Liver (tissue), 9 donors: Measurements from ENCODE around the gene GRK1. TPM values are rescaled to one million over a fixed set of nuclear protein-coding genes. Genes with fewer than 3 reads are reported as not detected.

Source experiments
- DNase-seq: peaks from one replicate; pipeline ENCODE4 v3.0.0-alpha.2; 2017; ENCODE audit warnings: low spot score
- H3K27ac ChIP-seq, 2 donors: one replicate each; pipeline ENCODE4 v1.7.0; 2013; ENCODE audit warnings: inconsistent platforms in 2 of 2, low read length in 2 of 2, control low read depth in 1 of 2, low read depth in 1 of 2, mild to moderate bottlenecking in 1 of 2
- H3K27me3 ChIP-seq, 4 donors: one replicate each; pipeline versions ENCODE4 v1.6.1 to v1.7.0; 2013; ENCODE audit warnings: low read length in 3 of 4, inconsistent platforms in 1 of 4, mild to moderate bottlenecking in 1 of 4, moderate library complexity in 1 of 4; ENCODE audit not compliant: control insufficient read depth in 4 of 4, insufficient read depth in 4 of 4
- H3K36me3 ChIP-seq, 4 donors: one replicate each; pipeline versions ENCODE4 v1.6.1 to v1.7.0; 2013; ENCODE audit warnings: low read length in 3 of 4, mild to moderate bottlenecking in 3 of 4, low read depth in 1 of 4, moderate library complexity in 1 of 4; ENCODE audit not compliant: control insufficient read depth in 4 of 4, insufficient read depth in 3 of 4
- H3K4me1 ChIP-seq, 4 donors: one replicate each; pipeline versions ENCODE4 v1.6.1 to v1.7.0; 2013; ENCODE audit warnings: low read length in 3 of 4, mild to moderate bottlenecking in 3 of 4, moderate library complexity in 1 of 4; ENCODE audit not compliant: control insufficient read depth in 4 of 4, insufficient read depth in 4 of 4
- H3K4me3 ChIP-seq, 3 donors: one replicate each; pipeline versions ENCODE4 v1.6.1 to v1.7.0; 2013; ENCODE audit warnings: low read length in 3 of 3, control low read depth in 1 of 3, low read depth in 1 of 3, mild to moderate bottlenecking in 1 of 3
- H3K9ac ChIP-seq, 2 donors: one replicate each; pipeline ENCODE4 v1.7.0; 2013; ENCODE audit warnings: low read length in 2 of 2, mild to moderate bottlenecking in 2 of 2, moderate library complexity in 2 of 2, control low read depth in 1 of 2, low read depth in 1 of 2
- H3K9me3 ChIP-seq, 4 donors: one replicate each; pipeline versions ENCODE4 v1.6.1 to v1.7.0; 2013; ENCODE audit warnings: low read length in 3 of 4; ENCODE audit not compliant: control insufficient read depth in 4 of 4
- ATF3 ChIP-seq: IDR thresholded peaks from 2 replicates; pipeline ENCODE4 v1.6.1; 2016; ENCODE audit warnings: antibody characterized with exemption
- EGR1 ChIP-seq, 2 donors: IDR thresholded peaks; 2 replicates each; pipeline ENCODE4 v1.6.1; 2016 to 2018; ENCODE audit warnings: antibody characterized with exemption in 2 of 2, low read depth in 2 of 2
- FOXA1 ChIP-seq: IDR thresholded peaks from 2 replicates; pipeline ENCODE4 v1.6.1; 2016; ENCODE audit warnings: antibody characterized with exemption
- FOXA2 ChIP-seq: IDR thresholded peaks from 2 replicates; pipeline ENCODE4 v1.6.1; 2016; ENCODE audit warnings: antibody characterized with exemption
- GABPA ChIP-seq, 2 donors: IDR thresholded peaks in 1 of 2; conservative IDR thresholded peaks in 1 of 2; 2 replicates each; pipeline ENCODE4 v1.6.1; 2016; ENCODE audit warnings: antibody characterized with exemption in 2 of 2, mild to moderate bottlenecking in 1 of 2, moderate library complexity in 1 of 2
- HNF4G ChIP-seq: IDR thresholded peaks from 2 replicates; pipeline ENCODE4 v1.6.1; 2016; ENCODE audit warnings: antibody characterized with exemption
- MAX ChIP-seq: IDR thresholded peaks from 2 replicates; pipeline ENCODE4 v1.6.1; 2016; ENCODE audit warnings: antibody characterized with exemption
- RAD21 ChIP-seq, 2 donors: IDR thresholded peaks; 2 replicates each; pipeline ENCODE4 v1.6.1; 2016; ENCODE audit warnings: antibody characterized with exemption in 2 of 2, mild to moderate bottlenecking in 2 of 2
- REST ChIP-seq: IDR thresholded peaks from 2 replicates; pipeline ENCODE4 v1.6.1; 2016; ENCODE audit warnings: antibody characterized with exemption, mild to moderate bottlenecking
- RXRA ChIP-seq, 2 donors: IDR thresholded peaks; 2 replicates each; pipeline ENCODE4 v1.6.1; 2017 to 2018; ENCODE audit warnings: antibody characterized with exemption in 2 of 2, mild to moderate bottlenecking in 1 of 2
- SP1 ChIP-seq: IDR thresholded peaks from 2 replicates; pipeline ENCODE4 v1.6.1; 2018; ENCODE audit warnings: antibody characterized with exemption, mild to moderate bottlenecking
- YY1 ChIP-seq: IDR thresholded peaks from 2 replicates; pipeline ENCODE4 v1.6.1; 2016; ENCODE audit warnings: antibody characterized with exemption, mild to moderate bottlenecking
- WGBS: extraction: QIAGEN DNeasy Blood & Tissue Kit; methylation state at CpG from one replicate; pipeline ENCODE4 v1.1.7; 2013; 5-methylcytosine and 5-hydroxymethylcytosine counted together
- polyA plus RNA-seq, 2 donors: library from polyadenylated mRNA; stranded (reverse) in 1 of 2; unstranded in 1 of 2; fragments of 200-250 nt in 1 of 2; fragments of >200 nt in 1 of 2; fragmentation: Nextera tagmentation in 1 of 2; extraction: Ambion mirVana in 1 of 2; gene quantifications; one replicate each; pipeline versions ENCODE4 v1.2.1 to v1.2.3, GENCODE V29; 2013 to 2015
- total RNA-seq, 2 donors: library from RNA; depleted of rRNA; stranded (reverse); fragments of >200 nt; gene quantifications; one replicate each; pipeline ENCODE4 v1.2.3, GENCODE V29; 2014
- TF ChIP-seq, protein P1 (sequence below): fragments of 150-350 bp; IDR thresholded peaks from 2 replicates; pipeline ENCODE4 v1.5.1; 2017; ENCODE audit warnings: improper control_type of control experiment, low read depth, low read length; ENCODE audit not compliant: missing input control
- donor health status: healthy.
- donor health status: healthy.
- donor health status: healthy.
- donor health status: healthy.
- donor health status: healthy.

GRK1 gene
- total and polyA plus RNA-seq, 4 donors, result 0.05 TPM; not detected in 3

DNA sequence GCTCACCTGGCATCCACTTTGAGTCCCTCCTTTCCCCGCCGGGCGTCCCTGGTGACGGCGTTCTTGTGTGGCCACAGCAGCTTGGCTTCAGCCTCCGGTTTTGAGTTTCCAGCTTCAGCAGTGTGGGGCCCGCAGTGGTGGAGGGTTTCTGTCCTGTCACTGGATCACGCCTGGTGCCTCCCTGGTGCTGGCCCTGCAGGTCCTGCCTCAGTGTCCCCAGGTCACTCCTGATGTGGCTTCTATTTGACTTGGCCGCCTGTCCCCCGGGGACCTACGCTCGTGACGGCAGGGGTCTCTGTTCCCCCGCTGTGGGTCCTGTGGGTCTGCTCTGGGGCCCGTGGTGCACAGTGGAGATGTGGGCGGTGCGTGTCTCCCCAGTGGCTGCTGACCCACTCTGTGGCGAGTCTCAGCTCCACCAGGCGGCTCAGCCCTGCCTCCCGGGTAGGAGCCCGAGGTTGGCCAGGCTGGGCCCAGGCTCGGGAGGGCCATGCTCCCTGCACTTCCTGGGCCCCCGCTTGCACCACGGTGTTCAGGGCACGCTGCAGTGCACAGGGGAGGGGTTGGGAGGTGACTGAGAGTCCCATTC lies 10.9 kb upstream of the GRK1 start (continued):
- no peak for TF ChIP-seq REST
- no peak for TF ChIP-seq HNF4G
- TF ChIP-seq SP1, result no peak
- TF ChIP-seq GABPA (IDR thresholded peaks at IDR 0.05 in 1 of 2, conservative IDR thresholded peaks at IDR 0.05 in 1 of 2), result no peak
- no peak for TF ChIP-seq MAX
- TF ChIP-seq ATF3, result no peak
- no peak for TF ChIP-seq FOXA1

DNA sequence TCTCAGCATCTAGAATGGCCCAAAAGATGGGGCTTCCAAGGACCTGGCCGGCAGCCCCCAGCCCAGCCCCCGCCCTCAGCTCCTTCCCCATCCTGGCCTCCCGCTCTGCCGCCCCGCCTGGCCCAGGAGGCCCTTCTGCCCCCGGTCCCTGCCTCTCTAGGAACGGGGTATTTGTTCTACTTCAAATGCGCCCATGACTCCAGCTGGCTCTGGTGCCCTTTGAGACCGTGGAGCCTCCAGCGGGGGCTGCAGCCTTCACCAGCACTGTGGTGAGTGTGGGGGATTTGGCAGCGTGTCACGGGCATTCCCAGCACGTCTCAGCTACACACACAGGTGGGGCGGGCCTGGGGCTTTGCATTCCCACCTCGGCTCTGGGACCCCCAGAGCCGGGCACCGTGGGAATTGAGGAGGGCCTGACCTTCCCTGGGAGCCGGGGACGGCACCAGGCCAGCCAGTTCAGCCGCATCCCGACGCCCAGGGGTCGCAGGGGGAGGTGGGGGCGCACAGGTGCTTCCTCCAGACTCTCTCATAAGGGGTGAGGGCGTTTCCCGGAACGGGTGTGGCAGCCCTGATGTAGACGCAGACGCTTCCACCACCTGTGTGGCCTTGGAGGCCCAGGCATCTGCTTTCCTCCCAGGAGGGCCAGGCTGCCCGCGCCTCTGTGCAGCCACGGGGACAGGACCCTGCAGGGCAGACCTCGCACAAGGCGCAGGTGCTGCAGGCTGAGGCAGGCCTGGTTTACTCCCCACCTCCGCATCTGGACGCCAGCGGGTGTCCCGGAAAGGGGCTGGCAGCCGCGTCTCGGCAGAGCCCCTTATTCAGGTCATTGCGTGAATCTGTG lies 10.0 kb upstream of the GRK1 start:
- no peak for DNase-seq
- Histone ChIP-seq H3K9me3 (no peaks in the 10 kb centered on the region), H3K27ac (no peak overlapping the region), H3K36me3 (no peaks in the 10 kb centered on the region), H3K9ac (no peak overlapping the region), H3K4me3 (no peak overlapping the region), H3K27me3 (no peaks in the 10 kb centered on the region), H3K4me1 (no peaks in the 10 kb centered on the region)
- 84% methylated on average over 42 of the region's 42 CpGs for WGBS
- TF ChIP-seq ATF3 (no peak), GABPA (IDR thresholded peaks at IDR 0.05 in 1 of 2, conservative IDR thresholded peaks at IDR 0.05 in 1 of 2) (no peak), REST (no peak), EGR1 (IDR thresholded peaks at IDR 0.05; ENCODE audit: low read depth in 2 of 2) (no peak), HNF4G (no peak), RAD21 (IDR thresholded peaks at IDR 0.05) (no peak), YY1 (no peak), SP1 (no peak), FOXA2 (no peak), FOXA1 (no peak), RXRA (IDR thresholded peaks at IDR 0.05) (no peak)
- TF ChIP-seq, protein P1, sequence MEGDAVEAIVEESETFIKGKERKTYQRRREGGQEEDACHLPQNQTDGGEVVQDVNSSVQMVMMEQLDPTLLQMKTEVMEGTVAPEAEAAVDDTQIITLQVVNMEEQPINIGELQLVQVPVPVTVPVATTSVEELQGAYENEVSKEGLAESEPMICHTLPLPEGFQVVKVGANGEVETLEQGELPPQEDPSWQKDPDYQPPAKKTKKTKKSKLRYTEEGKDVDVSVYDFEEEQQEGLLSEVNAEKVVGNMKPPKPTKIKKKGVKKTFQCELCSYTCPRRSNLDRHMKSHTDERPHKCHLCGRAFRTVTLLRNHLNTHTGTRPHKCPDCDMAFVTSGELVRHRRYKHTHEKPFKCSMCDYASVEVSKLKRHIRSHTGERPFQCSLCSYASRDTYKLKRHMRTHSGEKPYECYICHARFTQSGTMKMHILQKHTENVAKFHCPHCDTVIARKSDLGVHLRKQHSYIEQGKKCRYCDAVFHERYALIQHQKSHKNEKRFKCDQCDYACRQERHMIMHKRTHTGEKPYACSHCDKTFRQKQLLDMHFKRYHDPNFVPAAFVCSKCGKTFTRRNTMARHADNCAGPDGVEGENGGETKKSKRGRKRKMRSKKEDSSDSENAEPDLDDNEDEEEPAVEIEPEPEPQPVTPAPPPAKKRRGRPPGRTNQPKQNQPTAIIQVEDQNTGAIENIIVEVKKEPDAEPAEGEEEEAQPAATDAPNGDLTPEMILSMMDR, result no peak
